ENCODE results near the gene ACACA.

DNA sequence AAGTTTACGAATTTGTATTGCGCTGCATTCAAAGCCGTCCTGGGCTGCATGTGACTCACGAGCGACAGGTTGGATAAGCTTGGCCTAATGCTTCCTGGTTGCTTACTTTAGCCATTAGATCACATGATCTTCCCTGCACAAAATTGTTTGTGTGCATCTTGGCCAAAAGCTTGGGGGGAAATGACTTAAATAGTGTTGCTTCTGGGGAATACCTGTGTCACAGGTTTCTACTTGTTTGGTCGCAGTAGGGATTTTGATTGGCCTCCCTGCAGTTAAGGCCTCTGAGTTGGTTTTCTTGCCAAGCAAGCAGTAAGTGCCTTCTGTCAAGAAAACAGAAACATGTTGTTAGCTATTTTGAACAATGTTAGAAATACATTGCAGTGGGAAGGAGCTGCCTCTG, 43.5 kb upstream of the ACACA start:
- TF ChIP-seq GATA2 (IDR thresholded peaks at IDR 0.05; ENCODE audit: low read depth, low read length) (no peak), GATA3 (IDR thresholded peaks at IDR 0.05; ENCODE audit: low read depth, low read length) (no peak)

All from SH-SY5Y (cell line).